ENCODE measurements around the gene DYSF. TPM values are rescaled to one million over a fixed set of nuclear protein-coding genes. Genes with fewer than 3 reads are reported as not detected.

Gene DYSF
- total RNA-seq, 2 experiments from 2014 or later: not detected

DNA sequence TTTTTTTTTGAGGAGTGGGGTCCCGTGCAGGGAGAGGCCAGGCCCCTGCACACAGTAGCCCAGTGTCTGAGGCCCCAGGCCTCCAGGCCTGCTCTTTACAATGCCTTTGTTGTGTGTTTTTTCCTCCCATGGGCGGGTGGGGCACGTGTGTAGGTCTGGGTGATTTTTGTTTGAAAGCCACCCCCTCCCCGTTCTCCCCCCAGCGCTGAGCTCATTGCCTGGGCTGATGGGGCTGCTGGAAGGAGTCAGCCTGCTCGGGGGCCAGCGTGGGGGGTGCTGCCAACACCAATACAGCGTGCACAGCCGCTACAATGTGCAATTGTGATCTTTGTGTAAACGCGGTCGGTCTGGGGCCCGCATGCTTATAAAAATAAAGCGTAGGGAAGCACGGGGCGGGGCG lies 142.7 kb downstream of the DYSF start:
- Histone ChIP-seq H3K27ac (ENCODE audit: low read depth, low read length, poor library complexity, severe bottlenecking) (no peak overlapping the region), H3K9me3 (ENCODE audit: low read length) (no peaks in the 10 kb centered on the region), H3K36me3 (ENCODE audit: insufficient read depth, low read length) (no peaks in the 10 kb centered on the region), H3K4me2 (ENCODE audit: low read length) (no peak overlapping the region), H3K4me1 (ENCODE audit: insufficient read depth, low read length, poor library complexity, severe bottlenecking) (no peaks in the 10 kb centered on the region), H3K4me3 (ENCODE audit: low read depth, low read length, poor library complexity, severe bottlenecking) (no peak overlapping the region), H2AFZ (ENCODE audit: low read length) (no peak overlapping the region), H3K9me2 (ENCODE audit: insufficient read depth, low read length) (no peaks in the 10 kb centered on the region), H3K79me2 (ENCODE audit: insufficient read depth, low read depth, low read length) (no peaks in the 10 kb centered on the region), H4K20me1 (ENCODE audit: insufficient read depth, low read length) (no peaks in the 10 kb centered on the region)
- TF ChIP-seq EZH2phosphoT487 (IDR thresholded peaks at IDR 0.05; ENCODE audit: borderline replicate concordance, low read depth, low read length): no peak
- TF ChIP-seq, protein P1, sequence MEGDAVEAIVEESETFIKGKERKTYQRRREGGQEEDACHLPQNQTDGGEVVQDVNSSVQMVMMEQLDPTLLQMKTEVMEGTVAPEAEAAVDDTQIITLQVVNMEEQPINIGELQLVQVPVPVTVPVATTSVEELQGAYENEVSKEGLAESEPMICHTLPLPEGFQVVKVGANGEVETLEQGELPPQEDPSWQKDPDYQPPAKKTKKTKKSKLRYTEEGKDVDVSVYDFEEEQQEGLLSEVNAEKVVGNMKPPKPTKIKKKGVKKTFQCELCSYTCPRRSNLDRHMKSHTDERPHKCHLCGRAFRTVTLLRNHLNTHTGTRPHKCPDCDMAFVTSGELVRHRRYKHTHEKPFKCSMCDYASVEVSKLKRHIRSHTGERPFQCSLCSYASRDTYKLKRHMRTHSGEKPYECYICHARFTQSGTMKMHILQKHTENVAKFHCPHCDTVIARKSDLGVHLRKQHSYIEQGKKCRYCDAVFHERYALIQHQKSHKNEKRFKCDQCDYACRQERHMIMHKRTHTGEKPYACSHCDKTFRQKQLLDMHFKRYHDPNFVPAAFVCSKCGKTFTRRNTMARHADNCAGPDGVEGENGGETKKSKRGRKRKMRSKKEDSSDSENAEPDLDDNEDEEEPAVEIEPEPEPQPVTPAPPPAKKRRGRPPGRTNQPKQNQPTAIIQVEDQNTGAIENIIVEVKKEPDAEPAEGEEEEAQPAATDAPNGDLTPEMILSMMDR (conservative IDR thresholded peaks at IDR 0.05; ENCODE audit: low read length): no peak
- POLR2A ChIA-PET: no interaction called here
- CTCF ChIA-PET (ENCODE audit: unreplicated experiment): no interaction called here
- intact Hi-C loops (cut with micrococcal nuclease; ENCODE audit: unreplicated experiment): no loop called here
- DNase-seq (ENCODE audit: low spot score): no peak
- BruUV-seq (replicated peaks): no TSS peak

DNA sequence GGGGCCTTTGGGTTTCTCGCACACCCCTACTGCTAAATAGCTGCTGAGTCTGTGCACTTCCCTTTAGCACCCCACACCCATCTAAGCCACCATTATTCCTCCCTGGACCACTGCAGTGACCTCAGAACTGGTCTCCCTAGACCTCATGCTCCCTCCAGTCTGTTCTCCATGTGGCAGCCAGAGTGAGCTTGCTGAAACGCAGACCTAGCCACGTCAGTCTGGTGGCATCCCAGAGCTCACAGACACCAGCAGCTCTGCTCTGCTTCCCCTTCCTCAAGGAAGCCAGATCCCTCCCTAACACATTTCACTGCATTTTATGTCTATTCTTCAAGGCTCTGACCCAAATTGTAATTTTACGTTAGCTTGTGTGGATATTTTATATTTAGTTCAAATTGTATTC lies 144.4 kb downstream of the DYSF start:
- Histone ChIP-seq H3K9me2 (ENCODE audit: insufficient read depth, low read length) (no peaks in the 10 kb centered on the region), H3K4me3 (ENCODE audit: low read depth, low read length, poor library complexity, severe bottlenecking) (no peak overlapping the region), H3K4me2 (ENCODE audit: low read length) (no peak overlapping the region), H3K9me3 (ENCODE audit: low read length) (no peaks in the 10 kb centered on the region), H3K79me2 (ENCODE audit: insufficient read depth, low read depth, low read length) (no peaks in the 10 kb centered on the region), H3K27ac (ENCODE audit: low read depth, low read length, poor library complexity, severe bottlenecking) (no peak overlapping the region), H4K20me1 (ENCODE audit: insufficient read depth, low read length) (no peaks in the 10 kb centered on the region), H3K36me3 (ENCODE audit: insufficient read depth, low read length) (no peaks in the 10 kb centered on the region), H3K4me1 (ENCODE audit: insufficient read depth, low read length, poor library complexity, severe bottlenecking) (no peaks in the 10 kb centered on the region), H2AFZ (ENCODE audit: low read length) (no peak overlapping the region)
- POLR2A ChIA-PET: no interaction called here
- BruUV-seq (replicated peaks): no TSS peak
- CTCF ChIA-PET (ENCODE audit: unreplicated experiment): no interaction called here
- DNase-seq (ENCODE audit: low spot score): no peak
- TF ChIP-seq, protein P1 (conservative IDR thresholded peaks at IDR 0.05; ENCODE audit: low read length): no peak
- no peak for TF ChIP-seq EZH2phosphoT487 (IDR thresholded peaks at IDR 0.05; ENCODE audit: borderline replicate concordance, low read depth, low read length)
- intact Hi-C loops (cut with micrococcal nuclease; ENCODE audit: unreplicated experiment): no loop called here

- no peaks in the 10 kb centered on the region for H3K9me3 ChIP-seq (ENCODE audit: low read length)
- H3K27ac ChIP-seq (ENCODE audit: low read depth, low read length, poor library complexity, severe bottlenecking): no peak overlapping the region
- no peak overlapping the region for H2AFZ ChIP-seq (ENCODE audit: low read length)
- intact Hi-C loops (cut with micrococcal nuclease; ENCODE audit: unreplicated experiment): no loop called here
- ChIA-PET CTCF (ENCODE audit: unreplicated experiment) (no interaction called here), POLR2A (no interaction called here)
- no peaks in the 10 kb centered on the region for H3K9me2 ChIP-seq (ENCODE audit: insufficient read depth, low read length)
- TF ChIP-seq EZH2phosphoT487 (IDR thresholded peaks at IDR 0.05; ENCODE audit: borderline replicate concordance, low read depth, low read length): no peak
- TF ChIP-seq, protein P1 (conservative IDR thresholded peaks at IDR 0.05; ENCODE audit: low read length): no peak
- no peaks in the 10 kb centered on the region for H3K4me1 ChIP-seq (ENCODE audit: insufficient read depth, low read length, poor library complexity, severe bottlenecking)
- no peak overlapping the region for H3K4me2 ChIP-seq (ENCODE audit: low read length)
- H3K36me3 ChIP-seq (ENCODE audit: insufficient read depth, low read length): no peaks in the 10 kb centered on the region
- no peak for DNase-seq (ENCODE audit: low spot score)
- no peaks in the 10 kb centered on the region for H4K20me1 ChIP-seq (ENCODE audit: insufficient read depth, low read length)
- BruUV-seq (replicated peaks): no TSS peak
- H3K4me3 ChIP-seq (ENCODE audit: low read depth, low read length, poor library complexity, severe bottlenecking): no peak overlapping the region
- H3K79me2 ChIP-seq (ENCODE audit: insufficient read depth, low read depth, low read length): no peaks in the 10 kb centered on the region
These were observed 145.2 kb downstream of the DYSF start for GRCh38 chr2:71598526-71598925.
